PC-9 (cell line): ENCODE results near the gene ZCCHC10.

Source experiments
- CTCF ChIP-seq: fragments of 200-600 bp; sonication (generic); conservative IDR thresholded peaks from 2 replicates; pipeline ENCODE4 v1.6.1; 2017; ENCODE audit warnings: mixed run types, antibody characterized with exemption, mild to moderate bottlenecking, moderate library complexity
- EZH2 ChIP-seq: fragments of 200-600 bp; sonication (generic); IDR thresholded peaks from 2 replicates; pipeline ENCODE4 v1.8.0; 2017; ENCODE audit warnings: antibody characterized with exemption, low read depth

GRCh38 chr5:132961887-132962286, 64.5 kb downstream of the ZCCHC10 start:
- no peak for TF ChIP-seq CTCF
- TF ChIP-seq EZH2 = no peak
